T-helper 22 cell (primary cell): ENCODE data around the gene ASPSCR1.
"Not testable (repeated sequence)": the region's sequence is repeated elsewhere in the genome, so short reads cannot be mapped to it uniquely, and the experiment has no call there.

Experiments used
- DNase-seq: peaks from one replicate; pipeline ENCODE4 v3.0.0-alpha.2; 2020; ENCODE audit warnings: low read depth

ASPSCR1 gene

GRCh38 chr17:81960130-81960958 is 17.1 kb upstream of the ASPSCR1 start:
- DNase-seq: no peak

- no peak for DNase-seq
These were observed 16.3 kb upstream of the ASPSCR1 start, which contains the start of gene NOTUM for GRCh38 chr17:81961087-81961511. TSS of gene NOTUM (minus strand) at chr17:81961187. CDS start at chr17:81960909, 278 bp downstream.

GRCh38 chr17:81961521-81962498 is 15.6 kb upstream of the ASPSCR1 start:
- no peak for DNase-seq

- DNase-seq: no peak
These were observed 14.7 kb upstream of the ASPSCR1 start for GRCh38 chr17:81962499-81963441.

GRCh38 chr17:81964081-81964849 is 13.2 kb upstream of the ASPSCR1 start:
- DNase-seq: no peak

GRCh38 chr17:81966343-81967243 is 10.8 kb upstream of the ASPSCR1 start:
- DNase-seq: no peak

- no peak for DNase-seq
These were observed 10.2 kb upstream of the ASPSCR1 start for GRCh38 chr17:81967244-81967532.

GRCh38 chr17:81967533-81968395 is 9.7 kb upstream of the ASPSCR1 start:
- peak; percentile 79 for DNase-seq

- no peak for DNase-seq
These were observed 9.1 kb upstream of the ASPSCR1 start for GRCh38 chr17:81968396-81968745.

- DNase-seq: no peak
These were observed 8.3 kb upstream of the ASPSCR1 start for GRCh38 chr17:81968850-81969812.

GRCh38 chr17:81973432-81973831 is 4.0 kb upstream of the ASPSCR1 start:
- DNase-seq: no peak

GRCh38 chr17:81976332-81977210 is 858 bp upstream of the ASPSCR1 start:
- no peak for DNase-seq

- DNase-seq: no peak
These were observed 1.3 kb downstream of the ASPSCR1 start for GRCh38 chr17:81978524-81979298.

GRCh38 chr17:81980122-81980521 is 2.7 kb downstream of the ASPSCR1 start:
- DNase-seq: no peak

- DNase-seq: no peak
These were observed 3.4 kb downstream of the ASPSCR1 start for GRCh38 chr17:81980707-81981343.

- DNase-seq: not testable (repeated sequence)
These were observed 4.1 kb downstream of the ASPSCR1 start for GRCh38 chr17:81981511-81981910.
